C4-2B (cell line): ENCODE results near the gene SH3BGRL3.
"Not testable (repeated sequence)": the region's sequence is repeated elsewhere in the genome, so short reads cannot be mapped to it uniquely, and the experiment has no call there.

Source experiments
- CTCF ChIP-seq: fragments of 450-650 bp; conservative IDR thresholded peaks from 2 replicates; pipeline ENCODE4 v1.5.1; 2017; ENCODE audit warnings: mild to moderate bottlenecking
- ZFX ChIP-seq: fragments of 450-650 bp; IDR thresholded peaks from 2 replicates; pipeline ENCODE4 v1.6.1; 2017

DNA sequence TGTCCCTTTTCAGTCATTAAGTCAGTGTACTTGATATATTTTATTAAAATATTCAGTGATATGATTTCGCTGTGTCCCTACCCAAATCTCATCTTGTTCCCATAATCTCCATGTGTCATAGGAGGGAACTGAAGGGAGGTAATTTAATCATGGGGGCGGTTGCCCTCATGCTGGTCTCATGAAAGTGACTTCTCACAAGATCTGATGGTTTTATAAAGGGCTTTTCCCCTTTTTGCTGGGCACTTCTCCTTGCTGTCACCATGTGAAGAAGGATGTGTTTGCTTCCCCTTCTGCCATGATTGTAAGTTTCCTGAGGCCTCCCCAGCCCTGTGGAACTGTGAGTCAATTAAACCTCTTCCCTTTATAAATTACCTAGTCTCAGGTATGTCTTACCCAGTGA is 49.2 kb upstream of the SH3BGRL3 start:
- TF ChIP-seq CTCF, ZFX: not testable (repeated sequence)
